NCI-H526 (cell line): ENCODE data around the gene GCDH.
A peak's percentile ranks its signal among the peaks of the same experiment; 100 is the strongest.
"Not testable (repeated sequence)": the region's sequence is repeated elsewhere in the genome, so short reads cannot be mapped to it uniquely, and the experiment has no call there.

ENCODE experiments used
- DNase-seq, 2 experiments: peaks; one replicate each; lab custom pipeline; 2025; lab: John Stamatoyannopoulos, UW

Gene GCDH

DNA sequence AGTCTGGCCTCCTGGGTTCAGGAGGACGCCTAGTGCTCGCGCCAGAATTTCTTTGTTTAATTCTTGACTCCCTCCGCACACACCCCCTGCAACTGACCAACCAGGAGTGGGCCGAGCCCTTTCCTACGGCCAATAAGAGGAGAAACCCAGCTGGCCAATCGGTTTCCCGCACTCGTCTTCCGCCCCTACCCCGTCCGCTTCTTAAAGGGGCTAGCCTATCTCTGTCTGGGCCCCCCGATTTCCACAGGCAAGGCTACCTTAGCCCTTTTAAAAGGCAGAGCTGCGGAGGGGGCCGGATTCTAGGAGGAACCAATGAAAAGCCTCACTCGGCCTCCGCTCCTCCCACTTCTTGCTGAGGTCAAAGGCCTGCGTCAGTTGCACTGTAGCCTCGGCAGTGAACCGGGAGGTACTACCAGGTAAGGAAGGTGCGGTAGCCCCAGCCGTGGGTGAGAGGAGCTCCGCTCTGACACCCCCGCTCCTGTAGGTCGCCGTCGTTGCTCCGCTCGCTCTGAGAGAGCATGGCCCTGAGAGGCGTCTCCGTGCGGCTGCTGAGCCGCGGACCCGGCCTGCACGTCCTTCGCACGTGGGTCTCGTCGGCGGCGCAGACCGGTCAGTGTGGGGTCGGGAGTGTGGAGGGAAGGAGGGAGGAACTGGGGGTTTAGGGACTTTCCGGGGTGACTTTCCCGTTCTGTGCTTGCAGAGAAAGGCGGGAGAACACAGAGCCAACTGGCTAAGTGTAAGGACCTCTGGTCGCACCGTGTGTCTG lies at the start of gene GCDH:
GCDH (plus strand) TSS at position 374 of the 766 bp plus-strand sequence; CDS start at position 519, 145 bp downstream.
- DNase-seq, result peak; percentile 97 to 98

DNA sequence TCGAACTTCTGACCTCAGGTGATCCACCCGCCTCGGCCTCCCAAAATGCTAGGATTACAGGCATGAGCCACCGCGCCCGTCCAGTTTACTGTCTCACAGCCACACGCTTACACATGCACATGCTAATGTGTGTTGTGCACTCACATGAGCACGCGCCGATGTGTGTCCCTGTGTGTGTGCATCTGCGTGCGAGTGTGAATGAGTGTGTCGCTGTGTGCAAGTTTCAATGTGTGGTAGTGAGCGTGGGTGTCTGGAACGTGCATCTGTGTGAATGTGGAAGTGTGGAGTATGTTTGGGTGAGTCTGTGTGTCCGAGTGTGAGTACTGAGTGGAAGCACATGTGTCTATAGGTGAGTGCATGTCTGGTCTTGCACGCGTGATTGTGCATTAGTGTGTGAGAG lies 48.4 kb upstream of the GCDH start:
- no peak for DNase-seq

GRCh38 chr19:12843328-12843727 lies 47.6 kb upstream of the GCDH start:
- no peak for DNase-seq

DNA sequence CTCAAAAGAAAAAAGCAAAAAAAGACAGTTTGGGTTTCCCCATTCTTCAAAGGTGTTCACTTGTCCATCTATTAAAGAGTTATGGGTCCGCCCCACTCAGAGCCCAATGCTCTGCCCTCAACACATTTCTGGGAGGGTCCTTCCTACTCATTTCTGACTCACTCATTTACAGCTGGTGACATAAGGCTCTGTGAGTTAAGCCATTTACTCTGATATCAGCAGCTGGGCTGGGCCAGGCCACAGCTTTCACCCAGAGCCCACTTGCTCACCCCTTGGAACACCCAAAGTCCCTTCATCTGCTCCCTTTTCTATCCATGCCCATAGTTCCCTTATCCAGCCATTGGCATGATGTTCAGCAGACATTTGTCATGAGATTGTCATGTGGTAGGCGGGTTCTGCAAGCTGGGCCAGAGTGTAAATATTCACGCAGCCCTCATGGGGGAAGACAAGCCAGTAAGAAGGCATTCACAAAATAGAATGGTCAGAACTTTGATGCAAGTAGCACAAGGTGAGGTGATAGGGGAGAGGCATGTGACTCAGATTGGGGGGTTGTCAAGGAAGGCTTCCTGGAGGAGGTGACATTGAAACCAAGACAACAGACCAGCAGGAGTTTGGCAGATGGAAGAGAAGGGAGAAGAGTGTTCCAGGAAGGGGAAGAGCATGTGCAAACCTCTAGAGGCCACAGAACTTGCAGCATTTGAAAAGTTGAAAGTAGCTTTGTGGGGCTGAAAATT lies 46.8 kb upstream of the GCDH start:
- DNase-seq, result no peak

DNA sequence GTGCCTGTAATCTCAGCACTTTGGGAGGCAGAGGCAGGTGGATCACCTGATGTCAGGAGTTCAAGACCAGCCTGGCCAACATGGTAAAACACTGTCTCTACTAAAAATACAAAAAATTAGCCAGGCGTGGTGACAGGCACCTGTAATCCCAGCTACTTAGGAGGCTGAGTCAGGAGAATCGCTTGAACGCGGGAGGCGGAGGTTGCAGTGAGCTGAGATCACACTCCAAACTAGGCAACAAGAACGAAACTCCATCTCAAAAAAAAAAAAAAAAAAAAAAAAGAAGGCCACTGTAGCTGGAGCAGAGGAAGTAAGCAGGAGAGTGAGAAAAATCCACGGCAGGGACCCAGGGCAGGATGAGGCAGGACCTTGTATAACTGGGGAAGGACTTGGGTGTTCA lies 44.3 kb upstream of the GCDH start:
- DNase-seq, result not testable (repeated sequence)

DNA sequence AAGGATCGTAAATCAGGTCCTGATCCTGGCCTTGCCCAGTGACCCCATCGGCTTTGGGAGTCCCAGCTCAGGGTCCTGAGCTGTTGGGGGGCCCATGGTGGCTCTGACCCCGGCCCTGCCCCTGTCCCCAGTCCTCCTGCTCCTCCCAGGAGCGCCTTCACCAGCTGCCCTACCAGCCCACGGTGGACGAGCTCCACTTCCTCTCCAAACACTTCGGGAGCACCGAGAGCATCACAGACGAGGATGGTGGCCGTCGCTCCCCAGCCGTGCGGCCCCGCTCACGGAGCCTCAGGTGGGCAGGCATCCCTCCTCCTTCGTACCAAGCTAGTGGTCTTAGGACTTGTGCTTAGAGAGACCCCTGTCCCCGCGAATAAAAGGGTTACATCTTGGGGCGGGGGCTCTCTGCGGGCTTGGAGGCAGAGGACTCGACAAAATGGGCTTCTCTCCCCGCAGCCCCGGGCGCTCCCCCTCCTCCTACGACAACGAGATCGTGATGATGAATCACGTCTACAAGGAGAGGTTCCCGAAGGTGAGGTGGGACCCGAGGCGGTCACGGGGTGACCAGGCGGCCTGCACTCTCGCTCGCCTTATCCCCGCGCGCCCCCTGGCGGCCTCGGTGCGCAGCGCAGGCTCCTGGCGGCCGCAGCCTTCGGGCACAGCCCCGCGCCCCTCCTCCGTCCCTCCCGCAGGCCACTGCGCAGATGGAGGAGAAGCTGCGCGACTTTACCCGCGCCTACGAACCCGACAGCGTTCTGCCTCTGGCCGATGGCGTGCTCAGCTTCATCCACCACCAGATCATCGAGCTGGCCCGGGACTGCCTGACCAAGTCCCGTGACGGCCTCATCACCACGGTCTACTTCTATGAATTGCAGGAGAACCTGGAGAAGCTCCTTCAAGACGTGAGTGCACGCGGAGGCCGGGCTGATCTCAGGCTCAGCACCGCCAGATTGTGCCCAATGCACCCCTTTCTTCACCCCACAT lies 43.5 kb upstream of the GCDH start:
- peak in 1 of 2 experiments; percentile 76 for DNase-seq

DNA sequence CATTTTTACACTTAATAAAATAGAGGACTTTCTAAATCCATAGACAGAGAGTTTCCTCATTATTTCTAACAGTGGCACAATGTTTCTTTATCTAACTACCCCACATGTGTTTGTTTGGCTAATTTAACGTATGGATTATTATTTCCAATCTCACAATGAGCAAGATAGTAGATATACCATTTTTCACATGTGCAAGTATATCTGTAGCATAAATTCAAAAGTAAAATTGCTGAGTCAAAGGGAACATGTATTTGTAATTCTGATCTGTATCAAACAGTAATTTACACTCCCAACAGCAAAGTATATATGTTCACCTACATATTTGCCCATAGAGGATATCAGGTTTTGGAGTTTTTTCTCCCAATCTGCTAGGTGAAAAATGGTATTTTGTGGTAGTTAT lies 34.3 kb upstream of the GCDH start:
- no peak for DNase-seq

DNA sequence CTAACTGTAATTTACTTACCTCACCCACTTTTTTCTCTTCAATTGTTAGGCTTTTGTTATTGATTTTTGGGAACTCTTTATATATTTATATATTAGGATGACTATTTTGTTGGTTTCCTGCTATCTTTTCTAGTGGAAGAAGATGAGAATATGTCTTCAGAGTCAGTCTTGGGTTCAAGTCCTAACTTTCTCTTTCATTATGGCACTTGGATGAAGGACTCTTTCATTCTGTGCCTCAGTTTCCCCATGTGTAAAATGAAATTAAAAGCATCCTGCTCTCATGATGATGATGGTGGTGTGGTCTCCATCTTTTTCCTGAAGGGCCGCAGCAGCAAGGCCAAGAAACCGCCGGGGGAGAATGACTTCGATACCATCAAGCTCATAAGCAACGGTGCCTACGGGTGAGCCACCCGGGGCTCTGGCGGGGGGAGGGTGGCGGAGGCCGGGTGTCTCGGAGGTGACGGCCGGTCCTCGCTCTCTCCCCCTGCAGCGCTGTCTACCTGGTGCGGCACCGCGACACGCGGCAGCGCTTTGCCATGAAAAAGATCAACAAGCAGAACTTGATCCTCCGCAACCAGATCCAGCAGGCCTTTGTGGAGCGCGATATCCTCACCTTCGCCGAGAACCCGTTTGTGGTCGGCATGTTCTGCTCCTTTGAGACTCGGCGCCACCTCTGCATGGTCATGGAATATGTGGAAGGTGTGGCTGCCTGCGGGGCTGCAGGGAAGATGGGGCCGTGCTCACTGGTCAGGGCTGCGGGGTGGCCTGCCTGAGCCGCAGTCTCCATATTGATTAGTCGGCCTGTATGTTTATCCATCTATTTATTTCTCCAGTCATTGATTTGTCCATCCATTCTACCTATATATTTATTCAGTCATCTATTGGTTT lies 32.7 kb upstream of the GCDH start:
- DNase-seq, result no peak

DNA sequence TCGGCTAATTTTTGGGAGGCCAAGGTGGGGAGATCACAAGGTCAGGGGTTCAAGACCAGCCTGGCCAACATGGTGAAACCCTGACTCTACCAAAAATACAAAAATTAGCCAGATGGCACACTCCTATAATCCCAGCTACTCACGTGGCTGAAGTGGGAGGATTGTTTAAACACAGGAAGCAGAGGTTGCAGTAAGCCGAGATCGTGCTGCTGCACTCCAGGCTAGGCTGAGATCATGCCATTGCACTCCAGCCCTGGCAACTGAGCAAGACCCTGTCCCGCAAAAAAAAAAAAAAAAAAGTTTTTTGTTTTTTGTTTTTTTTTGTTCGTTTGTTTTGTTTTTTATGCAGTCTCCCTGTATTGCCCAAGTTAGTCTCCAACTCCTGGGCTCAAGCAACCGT lies 31.4 kb upstream of the GCDH start:
- no peak for DNase-seq

GRCh38 chr19:12864143-12864542 lies 26.8 kb upstream of the GCDH start:
- DNase-seq, result no peak

DNA sequence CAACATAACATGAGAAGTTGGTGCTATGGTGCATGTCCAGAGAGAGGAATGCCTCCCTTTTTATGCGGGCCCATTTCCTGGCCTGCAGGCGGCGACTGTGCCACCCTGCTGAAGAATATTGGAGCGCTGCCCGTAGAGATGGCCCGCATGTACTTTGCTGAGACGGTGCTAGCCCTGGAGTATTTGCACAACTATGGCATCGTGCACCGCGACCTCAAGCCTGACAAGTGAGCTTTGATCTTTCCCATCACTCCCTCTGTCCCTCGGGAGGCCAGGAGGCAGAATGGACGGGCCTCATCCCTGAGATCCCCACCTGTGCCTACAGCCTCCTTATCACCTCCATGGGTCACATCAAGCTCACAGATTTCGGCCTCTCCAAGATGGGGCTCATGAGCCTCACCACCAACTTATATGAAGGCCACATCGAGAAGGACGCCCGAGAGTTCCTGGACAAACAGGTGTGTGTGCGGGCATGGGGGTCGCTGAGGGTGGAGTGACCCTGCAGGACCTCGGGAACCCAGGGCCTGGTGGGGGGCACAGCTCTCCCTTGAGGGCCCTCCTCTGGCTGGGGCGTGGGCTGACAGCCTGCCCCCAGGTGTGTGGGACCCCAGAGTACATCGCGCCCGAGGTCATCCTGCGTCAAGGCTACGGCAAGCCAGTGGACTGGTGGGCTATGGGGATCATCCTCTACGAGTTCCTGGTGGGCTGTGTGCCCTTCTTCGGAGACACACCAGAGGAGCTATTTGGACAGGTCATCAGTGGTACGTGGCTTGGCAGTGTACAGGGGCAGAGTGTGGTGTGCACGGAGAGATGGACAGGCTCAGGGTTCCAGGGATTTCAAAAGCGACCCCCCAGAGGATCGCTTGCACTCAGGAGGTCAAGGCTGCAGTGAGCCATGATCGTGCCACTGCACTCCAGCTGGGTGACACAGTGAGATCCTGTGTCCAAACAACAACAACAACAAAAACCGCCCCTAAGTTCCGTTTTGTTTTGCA lies 25.9 kb upstream of the GCDH start:
- no peak for DNase-seq

GRCh38 chr19:12865746-12866415 lies 25.1 kb upstream of the GCDH start:
- no peak for DNase-seq

DNA sequence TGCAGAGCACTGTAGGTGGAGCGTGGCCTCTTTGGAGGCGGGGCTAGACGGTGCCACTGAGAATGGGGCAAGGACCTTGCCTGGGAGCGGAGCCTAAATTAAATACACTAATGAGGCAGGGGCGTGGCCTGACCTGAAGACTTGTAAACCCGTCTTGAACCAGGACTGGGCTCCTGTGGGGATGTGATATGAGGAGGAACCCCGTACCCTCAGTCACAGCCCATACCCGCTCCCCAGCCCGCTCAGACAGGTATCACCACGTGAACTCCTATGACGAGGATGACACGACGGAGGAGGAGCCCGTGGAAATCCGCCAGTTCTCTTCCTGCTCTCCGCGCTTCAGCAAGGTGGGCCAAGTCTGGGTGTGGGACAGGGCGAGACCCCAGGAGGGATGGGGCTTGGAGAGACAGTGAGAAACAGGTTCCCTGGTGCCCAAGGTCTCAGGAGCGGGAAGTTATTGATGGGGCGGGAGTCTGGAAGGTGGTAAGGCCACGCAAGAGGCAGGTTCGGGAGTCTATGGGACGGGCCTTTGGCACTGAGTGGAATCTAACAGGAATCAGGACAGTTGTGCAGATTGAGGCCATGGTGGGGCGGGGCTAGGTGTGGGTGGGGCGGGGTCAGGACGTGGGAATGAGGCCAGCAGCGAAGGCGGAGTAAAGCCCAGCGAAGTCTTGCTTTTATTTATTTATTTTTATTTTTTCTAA lies 24.4 kb upstream of the GCDH start:
- DNase-seq, result no peak

DNA sequence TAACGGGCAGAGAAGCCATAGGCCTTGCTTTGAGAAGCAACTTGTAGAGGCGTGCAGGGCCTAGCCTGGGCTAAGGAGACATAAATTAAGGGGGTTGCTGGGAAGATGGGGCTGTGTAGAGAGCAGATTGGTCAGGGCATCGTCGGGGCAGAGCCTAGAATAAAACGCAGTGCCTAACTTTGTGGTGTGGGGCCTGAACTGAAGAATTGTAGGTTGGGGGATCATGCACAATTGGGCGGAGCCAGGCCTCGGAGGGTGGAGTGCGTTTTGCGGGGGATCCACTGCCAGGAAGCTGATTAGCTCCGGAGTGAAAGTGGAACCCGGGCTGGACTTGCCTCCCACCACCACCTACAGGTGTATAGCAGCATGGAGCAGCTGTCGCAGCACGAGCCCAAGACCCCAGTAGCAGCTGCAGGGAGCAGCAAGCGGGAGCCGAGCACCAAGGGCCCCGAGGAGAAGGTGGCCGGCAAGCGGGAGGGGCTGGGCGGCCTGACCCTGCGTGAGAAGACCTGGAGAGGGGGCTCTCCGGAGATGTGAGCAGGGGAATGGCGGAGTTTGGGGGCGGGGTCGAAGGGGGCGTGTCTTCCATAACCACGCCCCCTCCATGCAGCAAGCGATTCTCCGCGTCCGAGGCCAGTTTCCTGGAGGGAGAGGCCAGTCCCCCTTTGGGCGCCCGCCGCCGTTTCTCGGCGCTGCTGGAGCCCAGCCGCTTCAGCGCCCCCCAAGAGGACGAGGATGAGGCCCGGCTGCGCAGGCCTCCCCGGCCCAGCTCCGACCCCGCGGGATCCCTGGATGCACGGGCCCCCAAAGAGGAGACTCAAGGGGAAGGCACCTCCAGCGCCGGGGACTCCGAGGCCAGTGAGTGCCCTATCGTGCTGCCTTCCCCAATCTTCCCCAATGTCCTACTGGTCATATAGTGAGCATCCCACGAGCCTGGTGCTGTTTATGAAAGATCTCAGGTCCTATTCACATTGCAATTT lies 23.6 kb upstream of the GCDH start:
- DNase-seq, result no peak

- DNase-seq, result peak in 1 of 2 experiments; percentile 19
These were observed 22.3 kb upstream of the GCDH start for GRCh38 chr19:12868540-12869112.

- no peak for DNase-seq
These were observed 19.3 kb upstream of the GCDH start for GRCh38 chr19:12871681-12872080.

- no peak for DNase-seq
These were observed 18.7 kb upstream of the GCDH start for GRCh38 chr19:12872255-12872654.
